ENCODE data around the gene NME9.

DNA sequence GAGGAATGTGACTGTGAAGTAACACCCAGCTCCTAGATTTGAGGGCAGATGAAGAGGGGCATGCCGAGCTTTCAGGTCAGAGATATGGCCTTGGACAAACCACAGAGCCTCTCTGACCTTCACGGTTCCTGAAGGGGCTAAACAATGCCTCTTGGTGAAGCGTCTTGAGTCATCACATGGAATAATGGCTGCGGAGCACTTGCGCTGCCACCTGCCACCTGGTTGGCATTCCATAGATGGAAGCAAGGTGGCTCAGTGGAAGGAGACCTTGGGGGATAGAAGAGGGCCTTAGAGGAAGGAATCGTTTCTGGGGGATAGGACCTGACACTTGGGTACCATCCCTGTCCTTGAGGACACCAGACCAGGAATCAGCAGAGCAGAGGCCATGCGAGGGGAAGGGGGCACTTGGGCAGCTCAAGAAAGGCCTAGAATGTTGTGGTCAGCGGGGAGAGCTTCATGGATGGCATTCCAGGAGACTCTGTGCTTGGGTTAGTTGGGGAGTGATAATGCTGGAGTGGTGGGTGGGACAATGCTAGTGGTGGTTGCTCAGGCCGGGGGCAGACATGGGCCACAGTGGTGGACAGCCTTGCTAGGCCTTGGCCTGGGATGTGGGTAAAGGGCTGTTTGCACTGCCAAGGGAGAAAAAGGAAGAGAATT lies 31.3 kb upstream of the NME9 start:
- TF ChIP-seq, protein P1, sequence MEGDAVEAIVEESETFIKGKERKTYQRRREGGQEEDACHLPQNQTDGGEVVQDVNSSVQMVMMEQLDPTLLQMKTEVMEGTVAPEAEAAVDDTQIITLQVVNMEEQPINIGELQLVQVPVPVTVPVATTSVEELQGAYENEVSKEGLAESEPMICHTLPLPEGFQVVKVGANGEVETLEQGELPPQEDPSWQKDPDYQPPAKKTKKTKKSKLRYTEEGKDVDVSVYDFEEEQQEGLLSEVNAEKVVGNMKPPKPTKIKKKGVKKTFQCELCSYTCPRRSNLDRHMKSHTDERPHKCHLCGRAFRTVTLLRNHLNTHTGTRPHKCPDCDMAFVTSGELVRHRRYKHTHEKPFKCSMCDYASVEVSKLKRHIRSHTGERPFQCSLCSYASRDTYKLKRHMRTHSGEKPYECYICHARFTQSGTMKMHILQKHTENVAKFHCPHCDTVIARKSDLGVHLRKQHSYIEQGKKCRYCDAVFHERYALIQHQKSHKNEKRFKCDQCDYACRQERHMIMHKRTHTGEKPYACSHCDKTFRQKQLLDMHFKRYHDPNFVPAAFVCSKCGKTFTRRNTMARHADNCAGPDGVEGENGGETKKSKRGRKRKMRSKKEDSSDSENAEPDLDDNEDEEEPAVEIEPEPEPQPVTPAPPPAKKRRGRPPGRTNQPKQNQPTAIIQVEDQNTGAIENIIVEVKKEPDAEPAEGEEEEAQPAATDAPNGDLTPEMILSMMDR (IDR thresholded peaks at IDR 0.05; ENCODE audit: low read length) = no peak
- TF ChIP-seq EZH2phosphoT487 (IDR thresholded peaks at IDR 0.05; ENCODE audit: low read length) = no peak

Measured in MM.1S (cell line).